ENCODE results near the gene PARP2. TPM values are rescaled to one million over a fixed set of nuclear protein-coding genes. Genes with fewer than 3 reads are reported as not detected.
A peak's percentile ranks its signal among the peaks of the same experiment; 100 is the strongest.
"Not testable (repeated sequence)": the region's sequence is repeated elsewhere in the genome, so short reads cannot be mapped to it uniquely, and the experiment has no call there.

Gene PARP2
- total RNA-seq, 6 experiments from 2014 or later = 15.7 to 22.9 (median 22.0) TPM

GRCh38 chr14:20334017-20334416, 9.4 kb upstream of the PARP2 start:
- no peaks in the 10 kb centered on the region; the same call in none of the 2 replicates for H3K27me3 Mint-ChIP-seq (ENCODE audit: insufficient read depth)

GRCh38 chr14:20341032-20341431, 2.4 kb upstream of the PARP2 start:
- H3K4me1 Mint-ChIP-seq (ENCODE audit: low read depth) = peaks cover 16% of the 10 kb centered on the region
- DNase-seq; H3K9me3 Mint-ChIP-seq; H3K4me3 Mint-ChIP-seq; H3K27me3 Mint-ChIP-seq (ENCODE audit: insufficient read depth); H3K36me3 Mint-ChIP-seq (ENCODE audit: low read depth); H3K27ac Mint-ChIP-seq: not testable (repeated sequence)

More at GRCh38 chr14:20334017-20334416, 9.4 kb upstream of the PARP2 start:
- no peak for TF ChIP-seq CTCF (IDR thresholded peaks at IDR 0.05)
- Mint-ChIP-seq H3K4me3 (peak overlapping the region; percentile 98; the same call in 1 of the 2 replicates), H3K9me3 (no peaks in the 10 kb centered on the region), H3K4me1 (ENCODE audit: low read depth) (peaks cover 38% of the 10 kb centered on the region), H3K36me3 (ENCODE audit: low read depth) (peaks cover 6% of the 10 kb centered on the region; the same call in 1 of the 2 replicates), H3K27ac (peak overlapping the region; percentile 93; the same call in 1 of the 2 replicates)
- DNase-seq = no peak

GRCh38 chr14:20341646-20342045, 1.8 kb upstream of the PARP2 start:
- Mint-ChIP-seq H3K4me1 (ENCODE audit: low read depth) (peaks cover 16% of the 10 kb centered on the region), H3K9me3 (no peaks in the 10 kb centered on the region), H3K4me3 (peak overlapping the region; percentile 94), H3K27me3 (ENCODE audit: insufficient read depth) (no peaks in the 10 kb centered on the region; the same call in 1 of the 2 replicates), H3K27ac (no peak overlapping the region), H3K36me3 (ENCODE audit: low read depth) (peaks cover 13% of the 10 kb centered on the region)
- DNase-seq = no peak
- TF ChIP-seq CTCF (IDR thresholded peaks at IDR 0.05) = no peak

GRCh38 chr14:20343862-20344220, 406 bp downstream of the PARP2 start:
- Mint-ChIP-seq H3K36me3 (ENCODE audit: low read depth) (peaks cover 15% of the 10 kb centered on the region), H3K4me3 (peak overlapping the region; percentile 94), H3K9me3 (no peaks in the 10 kb centered on the region), H3K4me1 (ENCODE audit: low read depth) (peaks cover 16% of the 10 kb centered on the region), H3K27me3 (ENCODE audit: insufficient read depth) (no peaks in the 10 kb centered on the region; the same call in 1 of the 2 replicates), H3K27ac (peak overlapping the region; percentile 94)
- no peak for TF ChIP-seq CTCF (IDR thresholded peaks at IDR 0.05)
- DNase-seq = peak; percentile 29

DNA sequence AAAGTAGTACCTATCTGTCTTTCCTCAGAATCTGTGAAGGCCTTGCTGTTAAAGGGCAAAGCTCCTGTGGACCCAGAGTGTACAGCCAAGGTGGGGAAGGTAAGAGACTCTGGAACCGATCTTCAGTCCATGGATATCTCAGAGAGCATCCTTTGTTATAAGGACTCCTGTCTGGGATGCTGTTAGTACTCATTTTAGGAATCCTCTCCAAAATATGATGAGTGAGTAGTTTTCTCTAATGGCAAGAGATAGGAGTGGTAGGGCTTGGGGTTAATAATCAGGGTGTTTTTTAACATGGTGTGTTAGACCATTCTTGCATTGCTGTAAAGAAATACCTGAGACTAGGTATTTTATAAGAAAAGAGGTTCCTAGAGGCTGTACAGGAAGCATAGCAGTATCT, 1.9 kb downstream of the PARP2 start:
- H3K27ac Mint-ChIP-seq = peak overlapping the region; percentile 59; the same call in 1 of the 2 replicates
- no peak for DNase-seq
- no peak for TF ChIP-seq CTCF (IDR thresholded peaks at IDR 0.05)
- no peak overlapping the region for H3K4me3 Mint-ChIP-seq
- no peaks in the 10 kb centered on the region for H3K9me3 Mint-ChIP-seq
- H3K27me3 Mint-ChIP-seq (ENCODE audit: insufficient read depth) = no peaks in the 10 kb centered on the region; the same call in 1 of the 2 replicates
- peaks cover 25% of the 10 kb centered on the region for H3K4me1 Mint-ChIP-seq (ENCODE audit: low read depth)
- peaks cover 16% of the 10 kb centered on the region for H3K36me3 Mint-ChIP-seq (ENCODE audit: low read depth)

DNA sequence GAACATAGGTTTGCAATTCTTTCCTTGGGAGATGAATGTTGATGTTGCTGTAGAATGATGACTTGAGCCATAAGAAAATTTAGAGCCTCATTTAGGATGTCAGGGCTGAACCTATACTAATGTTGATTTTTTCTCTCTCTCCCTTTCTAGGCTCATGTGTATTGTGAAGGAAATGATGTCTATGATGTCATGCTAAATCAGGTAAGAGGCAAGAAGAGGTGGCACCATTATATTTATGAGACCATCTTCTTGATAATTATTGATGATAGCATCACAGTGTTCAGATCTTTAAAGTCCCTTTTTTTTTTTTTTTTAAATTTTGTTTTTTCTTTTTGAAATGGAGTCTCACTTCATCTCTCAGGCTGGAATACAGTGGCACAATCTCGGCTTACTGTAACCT, 3.3 kb downstream of the PARP2 start:
- peaks cover 19% of the 10 kb centered on the region for H3K36me3 Mint-ChIP-seq (ENCODE audit: low read depth)

More for the DNA sequence above, 3.3 kb downstream of the PARP2 start:
- H3K9me3 Mint-ChIP-seq = no peaks in the 10 kb centered on the region
- H3K27ac Mint-ChIP-seq = no peak overlapping the region
- H3K27me3 Mint-ChIP-seq (ENCODE audit: insufficient read depth) = no peaks in the 10 kb centered on the region; the same call in 1 of the 2 replicates
- H3K4me1 Mint-ChIP-seq (ENCODE audit: low read depth) = peaks cover 30% of the 10 kb centered on the region
- no peak for TF ChIP-seq CTCF (IDR thresholded peaks at IDR 0.05)
- no peak for DNase-seq
- H3K4me3 Mint-ChIP-seq = no peak overlapping the region

All from HFFc6 (cell line).